A549 (cell line): ENCODE results near the gene SVEP1. TPM values are rescaled to one million over a fixed set of nuclear protein-coding genes. Genes with fewer than 3 reads are reported as not detected.

Experiments used
- ATAC-seq, 2 experiments: fragments of 200-7000 bp in 1 of 2; fragments of >200 bp in 1 of 2; cut with Nextera tagmentation in 1 of 2; cut with Tn5 transposase in 1 of 2; 3 replicates each; pipeline versions ENCODE4 v1.8.0 to v1.9.1; 2018 to 2020; ENCODE audit warnings: mild to moderate bottlenecking in 1 of 2, moderate library complexity in 1 of 2
- CTCF ChIA-PET: fragments of 300-600 bp; sonication (Branson Sonifier 250); formaldehyde crosslinking; extraction: SDS; loops from one replicate; lab custom pipeline; 2021; ENCODE audit warnings: antibody characterized with exemption, inconsistent platforms; lab: Yijun Ruan, JAX
- POLR2A ChIA-PET: fragments of 350-600 bp; formaldehyde crosslinking; extraction: SDS; loops from one replicate; lab custom pipeline; 2021; ENCODE audit warnings: antibody characterized with exemption, inconsistent platforms; lab: Yijun Ruan, JAX
- DNase-seq, 2 experiments: peaks; one replicate each; pipeline versions ENCODE4 v3.0.0 to v3.0.0-alpha.2; 2011 to 2016; ENCODE audit warnings: low read depth in 1 of 2, low spot score in 1 of 2
- FAIRE-seq: peaks from 2 replicates; lab custom pipeline; 2011; peaks lifted over from hg19 to GRCh38; lab: Jason Lieb, UNC
- H3K27ac ChIP-seq, 2 experiments: fragments of >200 bp; sonication (Bioruptor Twin); formaldehyde crosslinking; 3 replicates each; pipeline ENCODE4 v1.5.1; 2016 to 2017
- H3K4me1 ChIP-seq: fragments of >200 bp; sonication (Bioruptor Twin); formaldehyde crosslinking; 3 replicates; pipeline ENCODE4 v1.6.1; 2016
- H3K4me2 ChIP-seq: fragments of >200 bp; sonication (Bioruptor Twin); formaldehyde crosslinking; 3 replicates; pipeline ENCODE4 v1.6.1; 2016
- H3K4me3 ChIP-seq: fragments of >200 bp; sonication (Bioruptor Twin); formaldehyde crosslinking; 3 replicates; pipeline ENCODE4 v1.5.1; 2016
- H3K9me3 ChIP-seq: fragments of >200 bp; sonication (Bioruptor Twin); formaldehyde crosslinking; 3 replicates; pipeline ENCODE4 v1.6.1; 2016
- CEBPB ChIP-seq, 2 experiments: fragments of >200 bp in 1 of 2; sonication (Bioruptor Twin) in 1 of 2; formaldehyde crosslinking in 1 of 2; IDR thresholded peaks; 2 replicates each; pipeline ENCODE4 v1.6.1; 2012 to 2016
- EHF ChIP-seq: fragments of 250-450 bp; sonication (Bioruptor Pico); IDR thresholded peaks from 2 replicates; pipeline ENCODE4 v1.5.0; 2020; ENCODE audit warnings: mild to moderate bottlenecking
- EHMT2 ChIP-seq: fragments of 200-600 bp; sonication (generic); IDR thresholded peaks from 2 replicates; pipeline ENCODE4 v1.6.1; 2016; ENCODE audit warnings: antibody characterized with exemption, low read depth, mild to moderate bottlenecking, moderate library complexity
- ESRRA ChIP-seq: fragments of 150-350 bp; IDR thresholded peaks from 2 replicates; pipeline ENCODE4 v1.6.1; 2014; ENCODE audit warnings: mild to moderate bottlenecking, low read length, borderline replicate concordance
- HDAC2 ChIP-seq: fragments of 200-600 bp; sonication (generic); IDR thresholded peaks from 2 replicates; pipeline ENCODE4 v1.6.1; 2016
- HOXA7 ChIP-seq: fragments of 250-450 bp; sonication (Bioruptor Pico); IDR thresholded peaks from 2 replicates; pipeline ENCODE4 v1.5.0; 2020; ENCODE audit warnings: mild to moderate bottlenecking, moderate library complexity
- JUNB ChIP-seq: fragments of >200 bp; sonication (Bioruptor Twin); formaldehyde crosslinking; IDR thresholded peaks from 2 replicates; pipeline ENCODE4 v1.6.1; 2016
- RAD21 ChIP-seq, 2 experiments: fragments of >200 bp in 1 of 2; sonication (Bioruptor Twin) in 1 of 2; formaldehyde crosslinking in 1 of 2; IDR thresholded peaks in 1 of 2; conservative IDR thresholded peaks in 1 of 2; 2 replicates in 1 of 2; 3 replicates in 1 of 2; pipeline ENCODE4 v1.6.1; 2012 to 2018; ENCODE audit warnings: inconsistent platforms in 1 of 2
- RCOR1 ChIP-seq: fragments of 150-350 bp; IDR thresholded peaks from 2 replicates; pipeline ENCODE4 v1.6.1; 2014; ENCODE audit warnings: antibody characterized with exemption, low read length, low read depth
- RFX5 ChIP-seq: fragments of 450-650 bp; IDR thresholded peaks from 2 replicates; pipeline ENCODE4 v1.7.1; 2014; ENCODE audit warnings: antibody characterized with exemption, mild to moderate bottlenecking, moderate library complexity
- RNF2 ChIP-seq: fragments of 200-600 bp; sonication (generic); IDR thresholded peaks from 2 replicates; pipeline ENCODE4 v1.6.1; 2016; ENCODE audit warnings: low read depth, mild to moderate bottlenecking, antibody characterized with exemption, moderate library complexity, borderline replicate concordance
- SMC3 ChIP-seq: fragments of >200 bp; sonication (Bioruptor Twin); formaldehyde crosslinking; IDR thresholded peaks from 3 replicates; pipeline ENCODE4 v1.6.1; 2018; ENCODE audit warnings: inconsistent platforms
- TP53 ChIP-seq: fragments of 250-450 bp; sonication (Bioruptor Pico); IDR thresholded peaks from 2 replicates; pipeline ENCODE4 v1.5.0; 2021; ENCODE audit warnings: mild to moderate bottlenecking, moderate library complexity
- ZC3H11A ChIP-seq: fragments of 450-650 bp; IDR thresholded peaks from 2 replicates; pipeline ENCODE4 v1.6.1; 2014; ENCODE audit warnings: antibody characterized with exemption, mild to moderate bottlenecking
- ZNF302 ChIP-seq: fragments of 250-450 bp; sonication (Bioruptor Pico); IDR thresholded peaks from 2 replicates; pipeline ENCODE4 v1.9.0; 2021; ENCODE audit warnings: inconsistent platforms, mild to moderate bottlenecking, moderate library complexity
- ZSCAN20 ChIP-seq: fragments of 250-450 bp; sonication (Bioruptor Pico); IDR thresholded peaks from 2 replicates; pipeline ENCODE4 v1.8.0; 2022; ENCODE audit warnings: mild to moderate bottlenecking, moderate library complexity
- WGBS: methylation state at CpG from one replicate; pipeline ENCODE4 v1.1.6; 2017; ENCODE audit errors: missing lambda C conversion rate; 5-methylcytosine and 5-hydroxymethylcytosine counted together
- polyA plus RNA-seq, 4 experiments: library from polyadenylated mRNA; depleted of rRNA in 3 of 4; stranded (reverse); fragments of >200 nt; fragmentation: RNase III in 1 of 4; extraction: RNeasy Plus Mini Kit Qiagen cat#74134 plus additional on column Dnase treatment in 1 of 4; gene quantifications; 2 replicates in 3 of 4; 3 replicates in 1 of 4; pipeline ENCODE4 v1.2.3, GENCODE V29; 2011 to 2017
- TF ChIP-seq, protein P1 (sequence below): IDR thresholded peaks from 2 replicates; pipeline ENCODE4 v1.6.1; 2012
- TF ChIP-seq, protein P2 (sequence below): fragments of >200 bp; sonication (Bioruptor Twin); formaldehyde crosslinking; IDR thresholded peaks from 3 replicates; pipeline ENCODE4 v1.5.1; 2016
- TF ChIP-seq, protein P3 (sequence below): fragments of 450-650 bp; IDR thresholded peaks from 2 replicates; pipeline ENCODE4 v1.6.1; 2014; ENCODE audit warnings: antibody characterized with exemption
- TF ChIP-seq, protein P4 (sequence below): fragments of 200-600 bp; sonication (generic); IDR thresholded peaks from 2 replicates; pipeline ENCODE4 v1.6.1; 2016; ENCODE audit warnings: antibody characterized with exemption, mild to moderate bottlenecking, moderate library complexity

SVEP1 gene
- polyA plus RNA-seq, 2 of the 4 experiments (the other 2 are of a cell fraction), result 0.52 to 1.5 TPM

DNA sequence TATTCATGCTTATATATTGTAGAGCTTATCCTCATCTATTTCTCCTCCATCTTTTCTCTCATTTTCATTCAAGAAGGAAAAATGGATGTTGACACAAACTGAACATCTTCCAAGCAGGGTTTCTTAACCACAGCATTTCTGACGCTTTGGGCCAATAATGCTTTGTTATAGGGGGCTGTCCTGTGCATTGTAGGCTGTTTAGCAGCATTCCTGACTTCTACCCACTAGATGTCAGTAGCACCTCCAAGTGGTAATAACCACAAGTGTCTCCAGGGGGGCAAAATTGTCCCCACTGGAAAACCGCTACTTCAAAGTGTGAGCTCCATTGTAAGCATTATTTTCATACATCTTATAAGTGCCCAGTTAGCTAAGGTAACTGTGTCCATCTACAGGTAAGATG lies 239.2 kb downstream of the SVEP1 start:
- no peak for FAIRE-seq

DNA sequence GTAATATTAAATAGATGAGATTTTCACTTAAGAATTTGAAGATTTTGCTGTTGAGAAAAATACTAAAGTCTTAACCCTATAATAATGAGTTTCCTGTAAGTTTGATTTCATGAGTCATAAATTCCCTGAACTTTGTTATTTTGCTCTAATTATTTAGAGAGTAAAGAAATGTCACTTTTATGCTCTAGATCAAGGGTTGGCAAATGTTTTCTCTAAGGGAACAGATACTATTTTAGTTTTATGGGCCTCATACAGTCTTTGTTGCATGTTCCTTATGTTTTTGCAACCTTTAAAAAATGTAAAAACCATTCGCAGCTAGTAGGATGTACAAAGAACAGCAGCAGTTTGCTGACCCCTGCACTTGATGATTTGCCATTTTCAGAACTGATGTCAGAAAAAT lies 241.4 kb downstream of the SVEP1 start:
- H3K9me3 ChIP-seq, result no peaks in the 10 kb centered on the region
- no peak overlapping the region for H3K4me2 ChIP-seq
- no peak for FAIRE-seq
- no peak for ATAC-seq
- no peak for DNase-seq
- no peaks in the 10 kb centered on the region for H3K4me1 ChIP-seq
- TF ChIP-seq EHMT2 (no peak), ZSCAN20 (CRISPR knock-in tag) (no peak), HOXA7 (CRISPR knock-in tag) (no peak), ZC3H11A (no peak), CEBPB (IDR thresholded peaks at IDR 0.05) (no peak), HDAC2 (no peak), RNF2 (no peak)
- 74% methylated on average over 1 of the region's 1 CpG for WGBS
- H3K4me3 ChIP-seq, result no peak overlapping the region
- H3K27ac ChIP-seq, result no peak overlapping the region
- ChIA-PET CTCF (no interaction called here), POLR2A (interaction anchor here (0.5 kb wide), 1 partner anchor 74 kb away, joined by 3 read pairs; no protein-coding TSS in a partner anchor)

More for the DNA sequence above, 239.2 kb downstream of the SVEP1 start:
- ATAC-seq, result peak; percentile 62 to 82; a peak in 3 of 6 replicates
- ChIA-PET CTCF (interaction anchor here (0.7 to 1.4 kb wide), 11 partner anchors 10 to 284 kb away, joined by 3 to 4 read pairs (median 4); no protein-coding TSS in a partner anchor), POLR2A (no interaction called here)
- DNase-seq, result peak in 1 of 2 experiments; percentile 27
- Histone ChIP-seq H3K9me3 (no peaks in the 10 kb centered on the region), H3K4me1 (no peaks in the 10 kb centered on the region), H3K27ac (no peak overlapping the region), H3K4me3 (no peak overlapping the region), H3K4me2 (no peak overlapping the region)
- 54% methylated on average over 2 of the region's 2 CpGs for WGBS
- TF ChIP-seq, protein P1, sequence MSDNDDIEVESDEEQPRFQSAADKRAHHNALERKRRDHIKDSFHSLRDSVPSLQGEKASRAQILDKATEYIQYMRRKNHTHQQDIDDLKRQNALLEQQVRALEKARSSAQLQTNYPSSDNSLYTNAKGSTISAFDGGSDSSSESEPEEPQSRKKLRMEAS, result no peak
- no peak for TF ChIP-seq JUNB
- TF ChIP-seq RFX5, result no peak
- peak; percentile 45 to 49; a peak in 4 of 5 replicates for TF ChIP-seq RAD21 (conservative IDR thresholded peaks at IDR 0.05 in 1 of 2, IDR thresholded peaks at IDR 0.05 in 1 of 2)
- no peak for TF ChIP-seq RCOR1
- peak; percentile 29; the same call in 1 of the 3 replicates for TF ChIP-seq SMC3
- no peak for TF ChIP-seq TP53 (CRISPR knock-in tag)
- TF ChIP-seq ESRRA, result no peak
- TF ChIP-seq, protein P2, sequence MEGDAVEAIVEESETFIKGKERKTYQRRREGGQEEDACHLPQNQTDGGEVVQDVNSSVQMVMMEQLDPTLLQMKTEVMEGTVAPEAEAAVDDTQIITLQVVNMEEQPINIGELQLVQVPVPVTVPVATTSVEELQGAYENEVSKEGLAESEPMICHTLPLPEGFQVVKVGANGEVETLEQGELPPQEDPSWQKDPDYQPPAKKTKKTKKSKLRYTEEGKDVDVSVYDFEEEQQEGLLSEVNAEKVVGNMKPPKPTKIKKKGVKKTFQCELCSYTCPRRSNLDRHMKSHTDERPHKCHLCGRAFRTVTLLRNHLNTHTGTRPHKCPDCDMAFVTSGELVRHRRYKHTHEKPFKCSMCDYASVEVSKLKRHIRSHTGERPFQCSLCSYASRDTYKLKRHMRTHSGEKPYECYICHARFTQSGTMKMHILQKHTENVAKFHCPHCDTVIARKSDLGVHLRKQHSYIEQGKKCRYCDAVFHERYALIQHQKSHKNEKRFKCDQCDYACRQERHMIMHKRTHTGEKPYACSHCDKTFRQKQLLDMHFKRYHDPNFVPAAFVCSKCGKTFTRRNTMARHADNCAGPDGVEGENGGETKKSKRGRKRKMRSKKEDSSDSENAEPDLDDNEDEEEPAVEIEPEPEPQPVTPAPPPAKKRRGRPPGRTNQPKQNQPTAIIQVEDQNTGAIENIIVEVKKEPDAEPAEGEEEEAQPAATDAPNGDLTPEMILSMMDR, result peak; percentile 49
- TF ChIP-seq, protein P3, sequence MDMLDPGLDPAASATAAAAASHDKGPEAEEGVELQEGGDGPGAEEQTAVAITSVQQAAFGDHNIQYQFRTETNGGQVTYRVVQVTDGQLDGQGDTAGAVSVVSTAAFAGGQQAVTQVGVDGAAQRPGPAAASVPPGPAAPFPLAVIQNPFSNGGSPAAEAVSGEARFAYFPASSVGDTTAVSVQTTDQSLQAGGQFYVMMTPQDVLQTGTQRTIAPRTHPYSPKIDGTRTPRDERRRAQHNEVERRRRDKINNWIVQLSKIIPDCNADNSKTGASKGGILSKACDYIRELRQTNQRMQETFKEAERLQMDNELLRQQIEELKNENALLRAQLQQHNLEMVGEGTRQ, result no peak
- TF ChIP-seq, protein P4, sequence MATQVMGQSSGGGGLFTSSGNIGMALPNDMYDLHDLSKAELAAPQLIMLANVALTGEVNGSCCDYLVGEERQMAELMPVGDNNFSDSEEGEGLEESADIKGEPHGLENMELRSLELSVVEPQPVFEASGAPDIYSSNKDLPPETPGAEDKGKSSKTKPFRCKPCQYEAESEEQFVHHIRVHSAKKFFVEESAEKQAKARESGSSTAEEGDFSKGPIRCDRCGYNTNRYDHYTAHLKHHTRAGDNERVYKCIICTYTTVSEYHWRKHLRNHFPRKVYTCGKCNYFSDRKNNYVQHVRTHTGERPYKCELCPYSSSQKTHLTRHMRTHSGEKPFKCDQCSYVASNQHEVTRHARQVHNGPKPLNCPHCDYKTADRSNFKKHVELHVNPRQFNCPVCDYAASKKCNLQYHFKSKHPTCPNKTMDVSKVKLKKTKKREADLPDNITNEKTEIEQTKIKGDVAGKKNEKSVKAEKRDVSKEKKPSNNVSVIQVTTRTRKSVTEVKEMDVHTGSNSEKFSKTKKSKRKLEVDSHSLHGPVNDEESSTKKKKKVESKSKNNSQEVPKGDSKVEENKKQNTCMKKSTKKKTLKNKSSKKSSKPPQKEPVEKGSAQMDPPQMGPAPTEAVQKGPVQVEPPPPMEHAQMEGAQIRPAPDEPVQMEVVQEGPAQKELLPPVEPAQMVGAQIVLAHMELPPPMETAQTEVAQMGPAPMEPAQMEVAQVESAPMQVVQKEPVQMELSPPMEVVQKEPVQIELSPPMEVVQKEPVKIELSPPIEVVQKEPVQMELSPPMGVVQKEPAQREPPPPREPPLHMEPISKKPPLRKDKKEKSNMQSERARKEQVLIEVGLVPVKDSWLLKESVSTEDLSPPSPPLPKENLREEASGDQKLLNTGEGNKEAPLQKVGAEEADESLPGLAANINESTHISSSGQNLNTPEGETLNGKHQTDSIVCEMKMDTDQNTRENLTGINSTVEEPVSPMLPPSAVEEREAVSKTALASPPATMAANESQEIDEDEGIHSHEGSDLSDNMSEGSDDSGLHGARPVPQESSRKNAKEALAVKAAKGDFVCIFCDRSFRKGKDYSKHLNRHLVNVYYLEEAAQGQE, result no peak
- TF ChIP-seq EHF (CRISPR knock-in tag), result no peak
- TF ChIP-seq ZNF302 (CRISPR knock-in tag), result no peak
